SK-N-SH treated with all-trans-retinoic acid at 6 μM for 48 hours (cell line): ENCODE measurements around the gene GJA5.

Experiments used
- CREB5 ChIP-seq: fragments of 250-450 bp; sonication (Bioruptor Pico); IDR thresholded peaks from 2 replicates; pipeline ENCODE4 v1.5.1; 2020; ENCODE audit warnings: low read depth, mild to moderate bottlenecking, moderate library complexity
- CSRNP3 ChIP-seq: fragments of 250-450 bp; sonication (Bioruptor Pico); IDR thresholded peaks from 2 replicates; pipeline ENCODE4 v1.5.1; 2021; ENCODE audit warnings: mild to moderate bottlenecking, moderate library complexity
- ISL1 ChIP-seq: fragments of 250-450 bp; sonication (Bioruptor Pico); IDR thresholded peaks from 2 replicates; pipeline ENCODE4 v2.1.2; 2022; ENCODE audit warnings: mild to moderate bottlenecking, moderate library complexity
- PATZ1 ChIP-seq: fragments of 250-450 bp; sonication (Bioruptor Pico); IDR thresholded peaks from 2 replicates; pipeline ENCODE4 v1.8.0; 2020; ENCODE audit warnings: mild to moderate bottlenecking, moderate library complexity, borderline replicate concordance
- POU6F1 ChIP-seq: fragments of 250-450 bp; sonication (Bioruptor Pico); IDR thresholded peaks from 2 replicates; pipeline ENCODE4 v1.8.0; 2021; ENCODE audit warnings: low read depth, mild to moderate bottlenecking, moderate library complexity, borderline replicate concordance
- PPARA ChIP-seq: fragments of 250-450 bp; sonication (Bioruptor Pico); IDR thresholded peaks from 2 replicates; pipeline ENCODE4 v1.5.0; 2020; ENCODE audit warnings: mild to moderate bottlenecking, borderline replicate concordance
- TSHZ2 ChIP-seq: fragments of 250-450 bp; sonication (Bioruptor Pico); IDR thresholded peaks from 2 replicates; pipeline ENCODE4 v1.5.0; 2020; ENCODE audit warnings: mild to moderate bottlenecking, moderate library complexity
- ZNF565 ChIP-seq: fragments of 450-650 bp; formaldehyde crosslinking; conservative IDR thresholded peaks from 2 replicates; pipeline ENCODE4 v1.5.0; 2020; ENCODE audit warnings: low read depth, mild to moderate bottlenecking, moderate library complexity

- no peak for TF ChIP-seq ISL1 (CRISPR knock-in tag)
- no peak for TF ChIP-seq CSRNP3 (CRISPR knock-in tag)
- no peak for TF ChIP-seq CREB5 (CRISPR knock-in tag)
- no peak for TF ChIP-seq ZNF565 (CRISPR knock-in tag)
- TF ChIP-seq PATZ1, result no peak
- no peak for TF ChIP-seq PPARA (CRISPR knock-in tag)
- no peak for TF ChIP-seq POU6F1 (CRISPR knock-in tag)
- TF ChIP-seq TSHZ2 (CRISPR knock-in tag), result no peak
These were observed 38.3 kb upstream of the GJA5 start for GRCh38 chr1:147798731-147799130.
